NCI-H128 (cell line): Measurements from ENCODE around the gene LCN15.
"Not testable (repeated sequence)": the region's sequence is repeated elsewhere in the genome, so short reads cannot be mapped to it uniquely, and the experiment has no call there.

ENCODE experiments used
- DNase-seq: peaks from one replicate; lab custom pipeline; 2025; ENCODE audit not compliant: unreplicated experiment; lab: John Stamatoyannopoulos, UW

Gene LCN15, protein sequence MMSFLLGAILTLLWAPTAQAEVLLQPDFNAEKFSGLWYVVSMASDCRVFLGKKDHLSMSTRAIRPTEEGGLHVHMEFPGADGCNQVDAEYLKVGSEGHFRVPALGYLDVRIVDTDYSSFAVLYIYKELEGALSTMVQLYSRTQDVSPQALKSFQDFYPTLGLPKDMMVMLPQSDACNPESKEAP

DNA sequence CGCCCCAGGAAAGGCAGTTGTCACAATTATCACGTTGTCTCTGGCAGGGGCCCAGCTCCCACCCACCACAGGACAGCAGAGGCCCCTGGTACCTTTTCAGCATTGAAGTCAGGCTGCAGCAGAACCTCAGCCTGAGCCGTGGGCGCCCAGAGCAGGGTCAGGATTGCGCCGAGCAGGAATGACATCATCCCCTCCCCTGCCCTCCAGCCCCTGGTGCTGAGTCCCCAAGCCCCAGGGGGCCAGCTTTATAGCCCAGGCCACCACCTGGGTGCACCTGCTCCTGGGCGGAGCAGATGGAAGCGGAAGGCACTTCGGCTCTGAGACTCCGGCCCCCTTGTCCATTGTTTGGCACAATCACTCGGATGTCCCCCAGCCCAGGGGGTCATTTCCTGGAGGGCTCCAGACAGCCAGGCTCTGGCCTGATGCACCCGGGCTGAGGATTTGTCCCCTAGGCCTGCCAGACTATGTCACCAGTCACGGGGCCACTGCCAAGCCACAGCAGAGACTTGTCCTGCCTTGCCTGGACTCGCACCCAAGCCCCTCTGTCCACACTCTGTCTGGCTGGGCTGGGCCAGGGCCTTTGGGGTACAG is at the start of gene LCN15:
LCN15 (minus strand) TSS at position 218 of the 591 bp plus-strand sequence; CDS start at position 188, 30 bp downstream.
- DNase-seq = no peak

DNA sequence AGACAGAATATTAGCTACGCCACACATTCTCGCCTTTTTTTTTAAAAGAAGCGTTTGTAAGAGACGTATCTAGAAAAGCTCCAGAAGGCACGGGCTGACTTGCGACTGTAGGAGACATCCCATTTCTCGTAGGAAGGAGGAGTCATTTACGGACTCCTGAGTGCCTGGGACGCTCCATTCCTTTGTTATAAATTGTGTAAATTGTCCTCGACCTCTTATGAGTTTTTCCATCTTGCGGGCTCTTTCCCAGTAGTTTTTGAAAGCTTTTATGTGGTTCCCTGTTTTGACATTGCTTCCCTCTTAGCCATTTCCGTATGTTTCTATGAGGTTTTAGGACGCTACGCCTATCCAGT is 44.5 kb upstream of the LCN15 start:
- no peak for DNase-seq

DNA sequence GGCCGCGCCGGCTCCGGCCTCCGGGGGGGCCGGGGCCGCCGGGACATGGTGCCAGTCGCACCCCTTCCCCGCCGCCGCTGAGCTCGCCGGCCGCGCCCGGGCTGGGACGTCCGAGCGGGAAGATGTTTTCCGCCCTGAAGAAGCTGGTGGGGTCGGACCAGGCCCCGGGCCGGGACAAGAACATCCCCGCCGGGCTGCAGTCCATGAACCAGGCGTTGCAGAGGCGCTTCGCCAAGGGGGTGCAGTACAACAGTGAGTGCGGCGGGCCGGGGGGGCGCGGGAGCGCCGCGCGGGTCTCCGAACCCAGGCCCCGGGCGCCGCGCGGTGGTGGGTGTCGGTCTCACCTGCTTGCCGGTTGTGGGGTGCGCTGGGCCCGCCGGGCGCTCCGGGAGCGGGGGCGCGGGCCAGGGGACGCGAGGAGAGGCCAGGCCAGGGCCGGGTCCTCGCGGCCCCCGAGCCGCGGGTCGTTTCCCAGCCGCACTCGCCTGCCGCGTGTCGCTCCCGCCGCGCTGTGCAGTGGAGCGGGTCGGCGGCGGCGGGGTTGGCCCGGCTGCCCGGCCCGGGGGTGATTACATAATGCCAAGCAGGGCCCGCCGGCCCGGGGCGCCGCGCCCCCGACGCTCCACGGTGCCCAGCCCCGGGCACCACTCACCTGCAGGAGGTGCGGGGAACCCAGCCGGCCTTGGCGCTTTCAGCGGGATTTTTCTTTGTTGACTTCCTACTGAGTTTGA is 43.9 kb upstream of the LCN15 start:
- no peak for DNase-seq

DNA sequence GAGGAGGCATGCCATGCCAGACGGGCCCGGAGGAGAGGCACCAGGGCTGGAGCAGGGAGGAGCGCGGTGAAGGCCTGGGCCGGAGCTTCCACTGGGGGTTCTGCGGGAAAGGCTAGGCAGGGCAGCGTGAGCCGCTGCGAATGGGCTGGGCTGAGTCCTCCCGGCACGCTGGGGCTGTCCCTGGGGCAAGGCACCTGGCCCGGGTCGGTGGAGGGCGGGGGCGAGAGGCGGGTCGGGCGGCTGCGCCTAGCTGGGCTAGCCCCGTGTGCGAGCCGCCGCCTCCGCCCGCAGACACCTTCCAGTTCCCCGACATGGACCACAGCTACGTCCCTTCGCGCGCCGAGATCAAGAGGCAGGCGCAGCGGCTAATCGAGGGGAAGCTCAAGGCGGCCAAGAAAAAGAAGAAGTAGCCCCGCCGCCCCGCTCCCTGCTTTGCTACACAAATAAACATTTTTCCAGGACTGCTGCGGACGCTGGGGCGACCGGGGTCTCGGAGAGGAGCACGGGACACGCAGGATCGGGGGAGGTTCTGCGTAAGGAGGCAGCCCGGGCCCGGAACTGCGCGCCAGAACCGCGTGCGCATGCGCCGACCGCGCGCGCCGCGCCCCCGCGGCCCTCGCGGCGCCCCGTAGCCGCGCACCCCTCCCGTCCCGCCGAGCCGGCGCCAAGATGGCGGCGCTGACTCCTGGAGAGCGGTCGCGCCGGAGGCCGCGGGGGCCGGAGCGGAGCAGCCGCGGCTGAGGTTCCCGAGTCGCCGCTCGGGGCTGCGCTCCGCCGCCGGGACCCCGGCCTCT is 43.2 kb upstream of the LCN15 start, which contains the start of gene RABL6:
RABL6 (plus strand) TSS at position 668 of the 794 bp plus-strand sequence. CDS start 249 bp downstream, outside the sequence.
- DNase-seq = peak; percentile 69

DNA sequence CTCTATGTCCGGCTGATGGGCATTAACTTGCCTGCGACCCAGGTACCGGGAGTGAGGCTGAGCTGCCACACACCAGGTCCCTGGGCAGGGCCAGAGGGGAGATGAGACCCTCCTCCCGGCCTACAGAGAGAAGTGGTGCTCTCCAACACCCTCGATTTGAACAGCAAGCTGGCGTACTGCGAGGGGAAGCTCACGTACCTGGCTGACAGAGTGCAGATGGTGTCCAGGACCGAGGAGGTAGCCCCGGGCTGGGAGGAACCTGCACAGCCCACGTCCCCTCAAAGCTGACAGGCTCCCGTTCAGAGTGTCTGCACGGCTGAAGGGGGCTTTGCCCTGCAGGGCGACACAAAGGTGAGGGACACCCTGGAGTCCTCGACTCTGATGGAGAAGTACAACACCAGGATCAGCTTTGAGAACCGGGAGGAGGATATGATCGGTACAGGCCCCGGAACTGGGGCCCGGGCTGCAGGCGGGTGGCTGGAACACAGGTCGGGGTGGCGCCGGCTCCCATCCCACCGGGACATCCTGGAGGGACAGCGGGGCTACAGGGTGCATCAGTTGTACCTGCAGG is 42.4 kb upstream of the LCN15 start:
- no peak for DNase-seq

DNA sequence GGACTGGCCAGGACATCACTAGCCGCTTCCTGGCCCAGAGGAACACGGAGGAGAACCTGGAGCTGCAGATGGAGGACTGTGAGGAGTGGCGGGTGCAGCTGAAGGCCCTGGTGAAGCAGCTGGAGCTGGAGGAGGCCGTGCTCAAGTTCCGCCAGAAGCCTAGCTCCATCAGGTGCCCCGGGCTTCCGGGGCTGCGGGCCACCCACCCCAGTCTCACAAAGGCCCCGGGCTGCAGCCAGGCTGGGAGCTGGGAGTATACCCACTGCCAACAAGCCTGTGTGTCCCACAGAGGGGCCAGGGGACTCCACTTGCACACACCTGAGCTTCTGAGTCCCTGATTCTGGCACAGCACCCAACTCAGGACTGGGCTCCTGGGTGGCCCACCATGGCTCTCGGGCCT is 41.7 kb upstream of the LCN15 start:
- no peak for DNase-seq

DNA sequence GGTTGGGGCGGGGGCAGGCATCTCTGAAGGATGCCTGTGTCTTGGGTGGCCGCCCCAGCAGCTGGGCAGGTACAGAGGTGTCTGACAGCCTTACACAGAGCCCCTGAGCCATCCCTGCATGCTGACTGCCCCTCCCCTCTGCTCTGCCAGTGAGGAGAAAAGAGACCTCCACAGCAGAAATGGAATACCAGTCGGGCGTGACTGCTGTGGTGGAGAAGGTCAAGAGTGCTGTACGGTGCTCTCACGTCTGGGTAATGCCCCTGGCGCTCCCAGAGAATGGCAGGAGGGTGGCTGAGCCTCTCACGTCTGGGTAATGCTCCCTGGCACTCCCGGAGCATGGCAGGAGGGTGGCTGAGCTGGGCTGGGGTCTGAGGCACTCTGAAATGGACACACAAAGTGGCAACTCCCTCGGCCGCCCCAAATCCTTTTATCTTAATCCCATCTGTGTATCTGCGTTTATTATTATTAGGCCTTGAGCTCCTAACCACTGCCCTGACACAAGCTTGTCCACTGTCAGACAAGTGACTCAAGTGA is 41.0 kb upstream of the LCN15 start:
- DNase-seq = no peak

DNA sequence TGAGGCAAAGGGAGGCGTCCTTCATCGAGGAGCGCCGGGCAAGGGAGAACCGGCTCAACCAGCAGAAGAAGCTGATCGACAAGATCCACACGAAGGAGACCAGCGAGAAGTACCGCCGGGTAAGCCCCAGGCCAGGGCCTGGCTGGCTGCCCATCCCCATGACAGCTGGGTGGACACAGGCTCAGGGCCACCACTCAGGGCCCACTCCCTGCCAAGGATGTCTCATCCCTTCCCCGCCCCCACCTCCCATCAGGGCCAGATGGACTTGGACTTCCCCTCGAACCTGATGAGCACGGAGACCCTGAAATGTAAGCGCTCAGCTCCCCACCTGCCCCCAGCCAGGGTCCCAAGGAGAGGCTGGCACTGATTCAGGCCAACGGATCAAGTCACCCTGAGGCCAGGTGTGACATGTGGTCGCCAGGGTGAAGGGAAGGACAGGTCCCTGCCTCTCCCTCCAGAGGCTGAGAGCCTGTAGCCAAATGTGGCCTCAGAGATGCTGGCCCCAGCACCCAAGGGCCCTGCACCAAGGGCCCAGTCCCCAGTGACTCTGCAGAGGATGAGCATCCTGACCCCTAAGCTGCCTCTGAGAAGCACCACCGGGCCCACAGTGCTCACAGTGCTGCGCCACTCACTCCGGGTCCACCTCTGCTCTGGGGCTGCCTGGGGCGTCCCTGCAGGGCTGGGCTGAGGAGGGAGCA is 40.3 kb upstream of the LCN15 start:
- DNase-seq = no peak

DNA sequence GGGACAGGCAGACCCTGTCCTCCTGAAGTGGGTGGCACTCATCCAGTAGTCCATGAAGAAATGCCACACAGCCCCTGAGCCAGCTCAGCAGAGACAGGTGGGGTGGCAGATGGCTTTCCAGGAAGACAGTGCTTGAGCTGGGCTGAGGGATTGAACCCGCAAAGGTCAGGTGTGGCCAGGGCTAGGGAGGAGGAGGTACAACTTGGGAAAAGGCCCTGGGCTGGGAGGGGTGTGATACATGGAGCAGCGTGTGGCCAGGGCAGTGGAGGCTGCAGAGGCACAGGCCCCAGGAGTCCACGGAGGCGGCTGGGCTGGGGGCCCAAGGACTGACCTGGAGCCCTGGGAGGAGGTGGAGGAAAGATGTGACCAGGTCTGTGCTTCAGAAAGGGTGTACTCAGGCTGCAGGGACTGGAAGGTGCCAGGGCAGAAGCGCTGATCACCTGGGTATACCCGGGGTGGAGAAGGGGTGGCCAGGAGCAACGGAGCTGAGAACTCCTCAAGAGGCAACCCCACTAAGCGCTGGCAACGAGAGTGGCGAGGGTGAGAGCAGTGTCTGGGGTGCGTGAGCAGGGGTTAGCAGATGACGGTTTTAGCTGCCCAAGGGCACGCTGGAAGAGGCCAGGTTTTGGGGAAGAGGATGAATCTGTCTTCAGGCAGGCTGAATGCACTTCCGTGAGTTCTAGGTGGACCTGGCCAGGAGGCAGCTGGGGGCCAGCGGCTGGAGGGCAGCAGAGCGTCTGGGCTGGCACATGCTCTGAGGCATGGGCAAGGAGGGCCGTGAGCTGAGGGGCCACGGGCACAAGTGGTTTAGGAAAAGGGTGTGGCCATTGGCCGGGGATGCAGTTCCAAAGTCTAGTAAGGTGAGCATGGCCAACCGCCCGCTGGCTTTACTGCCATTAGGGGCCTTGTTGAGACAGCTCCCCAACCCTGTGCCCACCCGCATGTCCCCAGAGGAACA is 39.5 kb upstream of the LCN15 start:
- no peak for DNase-seq

DNA sequence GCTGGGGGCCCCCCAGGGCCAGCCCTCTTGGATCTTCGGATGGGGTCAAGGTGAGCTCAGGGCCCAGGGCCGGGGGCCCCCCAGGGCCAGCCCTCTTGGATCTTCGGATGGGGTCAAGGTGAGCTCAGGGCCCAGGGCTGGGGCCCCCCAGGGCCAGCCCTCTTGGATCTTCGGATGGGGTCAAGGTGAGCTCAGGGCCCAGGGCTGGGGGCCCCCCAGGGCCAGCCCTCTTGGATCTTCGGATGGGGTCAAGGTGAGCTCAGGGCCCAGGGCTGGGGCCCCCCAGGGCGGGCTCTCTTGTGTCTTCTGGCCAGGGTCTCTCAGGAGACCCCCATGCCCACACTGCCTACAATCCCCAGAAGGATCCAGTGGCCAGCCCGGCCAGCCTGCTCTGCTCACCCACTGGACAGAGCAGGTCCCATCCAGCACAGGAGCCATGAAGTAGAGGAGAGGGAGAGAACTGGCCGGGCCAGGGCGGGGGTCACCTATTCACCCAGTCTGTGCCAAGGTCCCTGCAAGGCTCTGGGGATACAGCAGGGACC is 38.8 kb upstream of the LCN15 start:
- DNase-seq = not testable (repeated sequence)

DNA sequence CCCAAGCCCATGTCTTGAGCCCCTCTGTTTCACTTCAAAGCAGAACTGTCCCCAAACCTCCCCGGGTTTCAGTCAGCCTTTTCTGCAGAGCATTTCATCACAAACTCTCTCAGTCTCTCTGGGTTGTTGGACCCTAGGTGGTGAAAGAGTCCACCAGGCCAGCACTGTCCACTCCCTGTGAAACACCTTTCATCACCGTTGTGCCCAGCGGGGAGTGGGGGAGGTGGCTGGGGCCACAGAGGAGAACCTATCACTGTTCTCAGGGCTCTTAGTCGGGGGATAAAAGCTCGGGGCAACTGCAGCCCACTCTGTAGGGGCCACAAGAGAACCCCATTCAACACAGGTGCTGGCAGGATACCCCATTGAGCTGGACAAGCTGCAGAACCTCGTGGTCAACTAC is 38.0 kb upstream of the LCN15 start:
- no peak for DNase-seq

DNA sequence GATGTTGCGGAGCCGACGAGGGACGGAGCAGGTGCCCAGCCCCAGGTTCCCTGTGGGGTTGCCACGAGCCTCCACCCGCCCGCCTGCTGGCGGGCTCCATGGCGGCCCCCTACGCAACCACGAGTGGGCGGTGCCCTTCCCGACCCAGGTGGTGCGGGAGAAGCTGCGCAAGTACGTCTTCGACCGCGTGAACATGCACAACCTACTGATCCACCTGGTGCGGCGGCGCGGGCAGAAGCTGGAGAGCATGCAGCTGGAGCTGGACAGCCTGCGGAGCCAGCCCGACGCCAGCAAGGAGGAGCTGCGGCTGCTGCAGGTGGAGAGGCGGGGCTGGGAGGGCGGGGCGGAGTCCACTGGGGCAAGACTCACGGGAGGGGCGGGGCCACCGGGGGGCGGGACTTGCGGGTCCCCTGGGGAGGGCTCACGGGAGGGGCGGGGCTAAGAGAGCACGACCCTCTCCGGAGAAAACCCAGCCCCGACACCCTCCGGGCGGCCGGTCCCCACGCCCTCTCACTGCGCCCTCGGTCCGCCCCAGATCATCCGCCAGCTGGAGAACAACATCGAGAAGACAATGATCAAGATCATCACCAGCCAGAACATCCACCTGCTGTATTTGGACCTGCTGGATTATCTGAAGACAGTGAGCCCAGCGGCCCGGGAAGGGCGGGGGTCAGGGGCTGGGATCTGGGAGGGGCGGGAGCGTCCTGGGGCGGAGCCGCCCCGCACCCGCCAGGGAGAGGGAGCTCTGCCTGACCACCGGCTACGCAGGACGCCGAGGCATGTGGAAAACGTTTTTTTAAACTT is 35.7 kb upstream of the LCN15 start:
- DNase-seq = peak; percentile 77

DNA sequence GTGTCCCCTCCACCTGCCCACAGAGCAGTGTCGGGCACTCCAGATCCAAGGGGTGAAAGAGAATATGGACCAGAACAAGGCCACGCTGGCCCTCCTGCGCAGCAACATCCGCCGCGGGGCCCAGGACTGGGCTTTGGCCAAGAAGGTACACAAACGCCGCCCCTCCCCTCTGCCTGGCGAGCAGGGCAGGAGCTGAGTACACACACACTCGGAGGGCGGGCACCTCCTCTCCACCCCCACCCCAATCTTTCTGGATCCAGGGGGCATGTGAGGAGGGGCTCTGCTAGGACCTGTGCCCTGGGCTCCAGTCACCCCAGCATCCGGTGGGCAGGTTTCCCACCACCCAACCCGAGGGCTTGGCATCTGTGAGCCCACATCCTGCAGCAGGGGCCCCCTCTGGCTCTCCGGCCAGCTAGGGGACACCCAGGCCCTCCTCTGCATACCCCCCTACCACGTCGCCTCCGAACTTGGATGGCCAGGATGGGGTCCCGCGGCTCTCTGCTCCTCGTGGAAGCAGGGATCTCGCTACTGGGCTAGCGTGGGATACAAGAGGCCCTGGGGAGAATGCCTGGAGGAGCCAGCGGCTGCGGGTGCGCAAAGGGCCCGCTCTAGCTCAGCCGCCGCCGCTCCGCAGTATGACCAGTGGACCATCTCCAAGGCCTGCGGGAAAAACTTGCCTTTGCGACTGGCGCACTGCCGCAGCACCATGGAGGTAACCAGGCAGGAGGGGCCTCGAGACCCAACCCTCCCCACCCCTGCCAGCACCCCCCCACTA is 34.9 kb upstream of the LCN15 start:
- DNase-seq = no peak

DNA sequence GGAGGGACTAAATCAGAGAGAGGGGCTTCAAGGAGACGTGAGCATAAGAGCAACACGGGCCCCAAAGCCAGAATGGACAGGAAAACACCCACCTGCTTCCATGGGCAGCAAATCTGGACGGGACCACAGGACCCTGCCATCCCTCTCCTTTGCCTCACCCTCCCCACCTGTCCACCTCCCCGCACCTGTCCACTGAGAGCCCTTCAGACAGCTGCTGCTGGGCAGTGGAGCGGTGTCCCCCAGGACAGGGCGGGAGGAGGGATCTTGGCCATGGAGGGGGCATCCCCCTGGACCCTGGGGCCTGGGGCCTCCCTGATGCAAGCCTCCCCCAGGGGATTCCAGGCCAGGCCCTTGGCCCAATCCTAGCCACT is 34.4 kb upstream of the LCN15 start:
- DNase-seq = no peak

DNA sequence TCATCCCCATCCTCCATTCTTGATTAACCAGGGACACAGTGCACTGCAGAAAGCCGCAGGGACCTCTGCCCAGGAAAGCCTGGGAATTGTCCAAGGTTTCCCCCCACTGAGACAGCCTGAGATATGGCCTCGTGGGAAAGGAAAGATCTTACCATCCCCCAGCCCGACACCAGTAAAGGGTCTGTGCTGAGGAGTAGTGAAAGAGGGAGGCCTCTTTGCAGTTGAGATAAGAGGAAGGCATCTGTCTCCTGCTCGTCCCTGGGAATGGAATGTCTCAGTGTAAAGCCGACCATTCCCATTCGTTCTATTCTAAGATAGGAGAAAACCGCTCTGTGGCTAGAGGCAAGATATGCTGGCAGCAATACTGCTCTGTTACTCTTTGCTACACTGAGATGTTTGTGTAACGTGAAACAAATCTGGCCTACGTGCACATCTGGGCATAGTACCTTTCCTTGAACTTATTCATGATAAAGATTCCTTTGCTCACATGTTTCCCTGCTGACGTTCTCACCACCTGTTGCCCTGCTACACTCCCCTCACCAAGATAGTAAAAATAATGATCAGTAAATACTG is 32.5 kb upstream of the LCN15 start:
- DNase-seq = not testable (repeated sequence)

DNA sequence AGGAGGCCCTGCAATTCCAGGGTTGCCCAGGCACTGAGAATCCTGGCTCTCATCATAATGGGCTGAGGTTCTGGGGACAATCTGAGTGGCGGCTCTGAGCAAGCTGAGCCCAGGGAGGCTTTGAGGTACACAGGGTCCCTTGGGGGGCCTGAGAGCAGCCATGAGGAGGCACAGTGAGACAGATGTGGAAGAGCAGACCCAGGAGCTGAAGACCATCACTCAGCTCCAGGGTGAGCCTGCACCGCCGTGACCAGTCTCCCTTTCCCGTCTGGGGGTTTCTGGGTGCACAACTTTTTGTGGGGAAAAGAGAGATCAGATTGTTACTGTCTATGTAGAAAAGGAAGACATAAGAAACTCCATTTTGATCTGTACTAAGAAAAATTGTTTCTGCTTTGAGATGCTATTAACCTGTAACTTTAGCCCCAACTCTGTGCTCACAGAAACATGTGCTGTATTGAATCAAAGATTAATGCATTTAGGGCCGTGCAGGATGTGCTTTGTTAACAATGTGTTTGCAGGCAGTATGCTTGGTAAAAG is 32.0 kb upstream of the LCN15 start, which contains the start of gene CCDC183:
CCDC183 (plus strand) TSS at position 101 of the 537 bp plus-strand sequence; CDS start at position 161, 60 bp downstream.
- DNase-seq = no peak

DNA sequence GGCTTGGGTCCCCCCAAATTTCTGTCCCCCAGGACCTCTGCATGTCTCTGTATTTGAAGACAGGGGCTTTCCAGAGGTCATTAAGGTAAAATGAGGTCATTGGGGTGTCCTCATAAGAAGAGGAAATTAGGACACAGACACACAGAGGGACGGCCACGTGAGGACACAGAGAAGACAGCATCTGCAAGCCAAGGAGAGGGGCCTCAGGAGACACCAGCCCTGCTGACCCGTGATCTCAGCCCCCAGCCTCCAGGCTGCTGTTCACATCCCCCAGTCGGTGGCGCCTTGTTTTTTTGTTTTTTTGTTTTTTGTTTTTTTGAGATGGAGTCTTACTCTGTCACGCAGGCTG is 30.7 kb upstream of the LCN15 start:
- no peak for DNase-seq
